Progenitor cell of endocrine pancreas (in vitro differentiated cells): ENCODE measurements around the gene STK32B. TPM values are rescaled to one million over a fixed set of nuclear protein-coding genes. Genes with fewer than 3 reads are reported as not detected.

Experiments
- DNase-seq: peaks from one replicate; pipeline ENCODE4 v3.0.0; 2021; ENCODE audit warnings: low spot score; ENCODE audit not compliant: unreplicated experiment
- H3K27ac Mint-ChIP-seq: 2 replicates; pipeline ENCODE4 v1.8.0; 2021; ENCODE audit warnings: mild to moderate bottlenecking, moderate library complexity, mixed read lengths
- H3K27me3 Mint-ChIP-seq: 2 replicates; pipeline ENCODE4 v1.8.0; 2021; ENCODE audit warnings: mixed read lengths
- H3K36me3 Mint-ChIP-seq: 2 replicates; pipeline ENCODE4 v1.8.0; 2022; ENCODE audit warnings: mixed read lengths; ENCODE audit not compliant: insufficient read depth
- H3K4me1 Mint-ChIP-seq: 2 replicates; pipeline ENCODE4 v1.8.0; 2021; ENCODE audit warnings: low read depth, mixed read lengths
- H3K4me3 Mint-ChIP-seq: 2 replicates; pipeline ENCODE4 v1.8.0; 2021; ENCODE audit warnings: low read depth, mild to moderate bottlenecking, moderate library complexity, mixed read lengths
- H3K9me3 Mint-ChIP-seq: 2 replicates; pipeline ENCODE4 v1.8.0; 2021; ENCODE audit warnings: low read depth, mixed read lengths
- CTCF ChIP-seq: fragments of 200-600 bp; sonication (generic); IDR thresholded peaks from one replicate; pipeline ENCODE4 v1.5.0; 2021; ENCODE audit warnings: antibody characterized with exemption, mild to moderate bottlenecking; ENCODE audit not compliant: unreplicated experiment
- total RNA-seq: library from RNA; stranded (reverse); gene quantifications from 2 replicates; pipeline ENCODE4 v1.2.1, GENCODE V29; 2021

Gene STK32B
- total RNA-seq, 1 donor from 2014 or later: 0.36 TPM

- Mint-ChIP-seq H3K27me3 (peaks cover 5% of the 10 kb centered on the region), H3K27ac (peak overlapping the region; percentile 73), H3K4me1 (peaks cover 11% of the 10 kb centered on the region), H3K36me3 (no peaks in the 10 kb centered on the region), H3K9me3 (no peaks in the 10 kb centered on the region), H3K4me3 (no peak overlapping the region)
- DNase-seq: no peak
- TF ChIP-seq CTCF: no peak
Measured at GRCh38 chr4:5365071-5366008, 314.1 kb downstream of the STK32B start.

- peaks cover 4% of the 10 kb centered on the region for H3K27me3 Mint-ChIP-seq
- TF ChIP-seq CTCF: no peak
- H3K4me1 Mint-ChIP-seq: peaks cover 11% of the 10 kb centered on the region
- no peak overlapping the region for H3K4me3 Mint-ChIP-seq
- no peak overlapping the region for H3K27ac Mint-ChIP-seq
- no peaks in the 10 kb centered on the region for H3K9me3 Mint-ChIP-seq
- H3K36me3 Mint-ChIP-seq: no peaks in the 10 kb centered on the region
- no peak for DNase-seq
Measured at GRCh38 chr4:5366009-5366386, 314.7 kb downstream of the STK32B start.

- no peaks in the 10 kb centered on the region for H3K36me3 Mint-ChIP-seq
- no peaks in the 10 kb centered on the region for H3K9me3 Mint-ChIP-seq
- DNase-seq: no peak
- H3K27ac Mint-ChIP-seq: no peak overlapping the region
- H3K4me3 Mint-ChIP-seq: no peak overlapping the region
- TF ChIP-seq CTCF: no peak
- H3K4me1 Mint-ChIP-seq: peaks cover 11% of the 10 kb centered on the region
- H3K27me3 Mint-ChIP-seq: peaks cover 4% of the 10 kb centered on the region
Measured at GRCh38 chr4:5366421-5366820, 315.1 kb downstream of the STK32B start.

GRCh38 chr4:5368426-5368825, 317.1 kb downstream of the STK32B start:
- no peaks in the 10 kb centered on the region for H3K9me3 Mint-ChIP-seq
- H3K27me3 Mint-ChIP-seq: peaks cover 4% of the 10 kb centered on the region
- H3K4me1 Mint-ChIP-seq: peaks cover 11% of the 10 kb centered on the region
- H3K27ac Mint-ChIP-seq: no peak overlapping the region
- DNase-seq: no peak
- H3K4me3 Mint-ChIP-seq: no peak overlapping the region
- TF ChIP-seq CTCF: no peak
- no peaks in the 10 kb centered on the region for H3K36me3 Mint-ChIP-seq

GRCh38 chr4:5370286-5370685, 319.0 kb downstream of the STK32B start:
- no peak overlapping the region for H3K4me3 Mint-ChIP-seq
- no peaks in the 10 kb centered on the region for H3K36me3 Mint-ChIP-seq
- peaks cover 9% of the 10 kb centered on the region for H3K27me3 Mint-ChIP-seq
- DNase-seq: no peak
- no peak overlapping the region for H3K27ac Mint-ChIP-seq
- no peak for TF ChIP-seq CTCF
- peaks cover 5% of the 10 kb centered on the region for H3K9me3 Mint-ChIP-seq
- H3K4me1 Mint-ChIP-seq: peaks cover 8% of the 10 kb centered on the region
